A673 (cell line): ENCODE results near the gene RFX1. TPM values are rescaled to one million over a fixed set of nuclear protein-coding genes. Genes with fewer than 3 reads are reported as not detected.

Experiments used
- BruUV-seq: library from RNA; stranded (reverse); fragments of 400-500 nt; replicated peaks from 2 replicates; lab custom pipeline; 2021; lab: Mats Ljungman, UMichigan
- CTCF ChIA-PET: fragments of 300-600 bp; sonication (Branson Sonifier 250); formaldehyde crosslinking; loops from one replicate; lab custom pipeline; 2022; ENCODE audit warnings: antibody characterized with exemption; lab: Charles Lee
- POLR2A ChIA-PET: fragments of 300-600 bp; sonication (Branson Sonifier 250); formaldehyde crosslinking; loops from one replicate; lab custom pipeline; 2022; ENCODE audit warnings: antibody characterized with exemption; ENCODE audit not compliant: low non-redundant PET; lab: Charles Lee
- DNase-seq: peaks from one replicate; pipeline ENCODE4 v3.0.0-alpha.2; 2015; ENCODE audit warnings: low spot score
- H3K27ac ChIP-seq: fragments of 200-600 bp; sonication (generic); 2 replicates; pipeline ENCODE4 v1.5.1; 2016; ENCODE audit warnings: mixed run types, low read depth, mild to moderate bottlenecking, mixed read lengths, antibody characterized with exemption, low read length; ENCODE audit not compliant: poor library complexity, severe bottlenecking
- H3K27me3 ChIP-seq: fragments of 200-600 bp; sonication (generic); replicated peaks from 2 replicates; pipeline ENCODE4 v1.6.1; 2017; ENCODE audit warnings: mixed run types, low read depth, mild to moderate bottlenecking, mixed read lengths, antibody characterized with exemption, low read length; ENCODE audit not compliant: insufficient read depth, poor library complexity
- H3K36me3 ChIP-seq: fragments of 200-600 bp; sonication (generic); 2 replicates; pipeline ENCODE4 v1.6.1; 2016; ENCODE audit warnings: mixed run types, mild to moderate bottlenecking, mixed read lengths, antibody characterized with exemption, low read length; ENCODE audit not compliant: insufficient read depth, poor library complexity, severe bottlenecking
- H3K4me1 ChIP-seq: fragments of 200-600 bp; sonication (generic); 2 replicates; pipeline ENCODE4 v1.6.1; 2017; ENCODE audit warnings: mixed run types, mild to moderate bottlenecking, mixed read lengths, antibody characterized with exemption, low read length; ENCODE audit not compliant: insufficient read depth, poor library complexity, severe bottlenecking
- H3K4me3 ChIP-seq: fragments of 200-600 bp; sonication (generic); 2 replicates; pipeline ENCODE4 v1.5.1; 2016; ENCODE audit warnings: low read depth, mixed run types, mild to moderate bottlenecking, mixed read lengths, low read length; ENCODE audit not compliant: poor library complexity, severe bottlenecking
- H3K9me3 ChIP-seq: fragments of 200-600 bp; sonication (generic); 2 replicates; pipeline ENCODE4 v1.6.1; 2016; ENCODE audit warnings: mixed run types, low read depth, mild to moderate bottlenecking, mixed read lengths, antibody characterized with exemption, low read length; ENCODE audit not compliant: poor library complexity, severe bottlenecking
- CTCF ChIP-seq: fragments of 300-800, 200-600 bp; sonication (generic); conservative IDR thresholded peaks from 2 replicates; pipeline ENCODE4 v1.5.1; 2017; ENCODE audit warnings: low read depth, mild to moderate bottlenecking, antibody characterized with exemption, low read length, moderate library complexity, mixed read lengths
- EZH2 ChIP-seq: fragments of 200-600 bp; sonication (generic); IDR thresholded peaks from 2 replicates; pipeline ENCODE4 v1.6.1; 2017; ENCODE audit warnings: borderline replicate concordance, low read depth, mild to moderate bottlenecking, mixed read lengths, antibody characterized with exemption, low read length; ENCODE audit not compliant: poor library complexity, severe bottlenecking
- intact Hi-C: fragments of 100-400 bp; cut with micrococcal nuclease; formaldehyde crosslinking; loops from one replicate; pipeline ENCODE4 v1.10.0; 2022; ENCODE audit not compliant: unreplicated experiment
- total RNA-seq: library from RNA; stranded (reverse); gene quantifications from 2 replicates; pipeline ENCODE4 v1.2.3, GENCODE V29; 2021

Gene RFX1
- total RNA-seq, 1 experiment from 2014 or later = 19.5 TPM

DNA sequence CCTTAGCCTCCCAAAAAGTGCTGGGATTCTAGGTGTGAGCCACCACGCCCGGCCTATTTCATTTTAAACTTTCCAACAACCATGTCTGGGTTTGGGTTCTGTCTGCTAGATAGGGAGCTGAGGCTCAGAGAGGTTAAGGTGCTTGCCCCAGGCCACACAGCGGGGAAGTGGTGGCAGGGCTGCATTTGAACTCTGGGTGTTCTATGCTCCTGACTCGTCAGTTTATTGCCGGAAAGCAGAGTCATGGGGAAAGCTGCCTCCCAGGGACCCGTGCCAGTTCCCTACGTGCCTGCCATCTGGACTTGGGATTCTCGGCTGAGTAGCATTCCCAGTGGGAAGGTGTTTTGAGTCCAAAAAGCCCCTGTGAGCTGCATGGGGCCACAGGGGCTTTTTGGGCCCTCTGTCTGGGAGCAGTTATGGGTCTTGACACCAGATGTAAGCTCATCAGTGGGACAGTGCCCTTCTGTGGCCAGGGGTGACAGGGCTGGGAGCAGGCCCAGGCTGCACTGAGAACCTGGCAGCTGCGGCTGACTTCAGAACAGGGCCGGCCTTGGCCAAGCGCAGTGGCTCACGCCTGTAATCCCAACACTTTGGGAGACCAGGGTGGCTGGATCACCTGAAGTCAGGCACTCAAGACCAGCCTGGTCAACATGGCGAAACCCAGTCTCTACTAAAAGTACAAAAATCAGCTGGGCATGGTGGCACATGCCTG is 10.9 kb downstream of the RFX1 start:
- CTCF ChIA-PET = no interaction called here
- no TSS peak for BruUV-seq
- TF ChIP-seq CTCF (no peak), EZH2 (no peak)
- Histone ChIP-seq H3K4me1 (no peaks in the 10 kb centered on the region), H3K36me3 (peaks cover 11% of the 10 kb centered on the region), H3K9me3 (peaks cover 6% of the 10 kb centered on the region), H3K27me3 (no peaks in the 10 kb centered on the region), H3K4me3 (no peak overlapping the region), H3K27ac (no peak overlapping the region)
- intact Hi-C loops = no loop called here
- POLR2A ChIA-PET = no interaction called here
- DNase-seq = no peak

- BruUV-seq = no TSS peak
- Histone ChIP-seq H3K36me3 (peaks cover 6% of the 10 kb centered on the region), H3K27me3 (no peaks in the 10 kb centered on the region), H3K4me3 (no peak overlapping the region), H3K9me3 (peaks cover under 1% of the 10 kb centered on the region), H3K4me1 (no peaks in the 10 kb centered on the region), H3K27ac (no peak overlapping the region)
- ChIA-PET POLR2A (interaction anchor here (0.6 to 0.7 kb wide), 2 partner anchors 40 to 259 kb away, joined by 3 to 4 read pairs; no protein-coding TSS in a partner anchor), CTCF (no interaction called here)
- intact Hi-C loops = no loop called here
- TF ChIP-seq CTCF = no peak
- no peak for TF ChIP-seq EZH2
- no peak for DNase-seq
Measured at GRCh38 chr19:13993590-13994300, 12.4 kb downstream of the RFX1 start.

- no peaks in the 10 kb centered on the region for H3K9me3 ChIP-seq
- no peak overlapping the region for H3K4me3 ChIP-seq
- intact Hi-C loops = no loop called here
- peaks cover 6% of the 10 kb centered on the region for H3K36me3 ChIP-seq
- H3K4me1 ChIP-seq = peaks cover 4% of the 10 kb centered on the region
- POLR2A ChIA-PET = no interaction called here
- TF ChIP-seq CTCF (no peak), EZH2 (no peak)
- no peaks in the 10 kb centered on the region for H3K27me3 ChIP-seq
- no peak overlapping the region for H3K27ac ChIP-seq
- BruUV-seq = no TSS peak
- DNase-seq = no peak
- CTCF ChIA-PET = no interaction called here
Measured at GRCh38 chr19:13992025-13992424, 14.1 kb downstream of the RFX1 start.
